ENCODE measurements around the gene NCK2. TPM values are rescaled to one million over a fixed set of nuclear protein-coding genes. Genes with fewer than 3 reads are reported as not detected.

The NCK2 gene
- total RNA-seq, 1 experiment from 2014 or later: 75.4 TPM

DNA sequence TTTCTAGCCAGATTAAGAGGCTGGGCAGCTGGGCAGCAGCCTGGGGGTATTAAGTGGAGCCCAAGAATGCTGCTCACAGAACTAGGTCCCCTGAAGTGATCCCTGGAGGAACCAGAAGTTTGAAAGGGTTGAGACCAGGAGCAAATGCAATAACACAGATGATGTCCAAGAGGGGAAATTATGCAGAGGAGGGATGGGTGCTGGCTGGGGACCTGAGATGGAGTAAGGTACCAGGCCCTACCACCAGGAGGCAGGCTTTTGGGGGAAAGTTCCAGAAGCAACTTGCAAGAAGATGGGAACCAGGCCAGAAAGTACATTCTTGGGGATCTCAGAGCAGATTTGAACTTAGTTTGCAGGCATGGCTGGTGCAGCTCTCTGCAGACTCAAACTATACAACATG lies 175.1 kb downstream of the NCK2 start:
- TF ChIP-seq, protein P1, sequence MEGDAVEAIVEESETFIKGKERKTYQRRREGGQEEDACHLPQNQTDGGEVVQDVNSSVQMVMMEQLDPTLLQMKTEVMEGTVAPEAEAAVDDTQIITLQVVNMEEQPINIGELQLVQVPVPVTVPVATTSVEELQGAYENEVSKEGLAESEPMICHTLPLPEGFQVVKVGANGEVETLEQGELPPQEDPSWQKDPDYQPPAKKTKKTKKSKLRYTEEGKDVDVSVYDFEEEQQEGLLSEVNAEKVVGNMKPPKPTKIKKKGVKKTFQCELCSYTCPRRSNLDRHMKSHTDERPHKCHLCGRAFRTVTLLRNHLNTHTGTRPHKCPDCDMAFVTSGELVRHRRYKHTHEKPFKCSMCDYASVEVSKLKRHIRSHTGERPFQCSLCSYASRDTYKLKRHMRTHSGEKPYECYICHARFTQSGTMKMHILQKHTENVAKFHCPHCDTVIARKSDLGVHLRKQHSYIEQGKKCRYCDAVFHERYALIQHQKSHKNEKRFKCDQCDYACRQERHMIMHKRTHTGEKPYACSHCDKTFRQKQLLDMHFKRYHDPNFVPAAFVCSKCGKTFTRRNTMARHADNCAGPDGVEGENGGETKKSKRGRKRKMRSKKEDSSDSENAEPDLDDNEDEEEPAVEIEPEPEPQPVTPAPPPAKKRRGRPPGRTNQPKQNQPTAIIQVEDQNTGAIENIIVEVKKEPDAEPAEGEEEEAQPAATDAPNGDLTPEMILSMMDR (IDR thresholded peaks at IDR 0.05): peak; percentile 53; the same call in 1 of the 2 replicates
- TF ChIP-seq FOXJ3 (CRISPR knock-in tag; IDR thresholded peaks at IDR 0.05; ENCODE audit: borderline replicate concordance) (no peak), GTF2I (CRISPR knock-in tag; conservative IDR thresholded peaks at IDR 0.05) (no peak), JUN (CRISPR knock-in tag; IDR thresholded peaks at IDR 0.05) (no peak), ETV6 (CRISPR knock-in tag; IDR thresholded peaks at IDR 0.05) (no peak)
- TF ChIP-seq, protein P2, sequence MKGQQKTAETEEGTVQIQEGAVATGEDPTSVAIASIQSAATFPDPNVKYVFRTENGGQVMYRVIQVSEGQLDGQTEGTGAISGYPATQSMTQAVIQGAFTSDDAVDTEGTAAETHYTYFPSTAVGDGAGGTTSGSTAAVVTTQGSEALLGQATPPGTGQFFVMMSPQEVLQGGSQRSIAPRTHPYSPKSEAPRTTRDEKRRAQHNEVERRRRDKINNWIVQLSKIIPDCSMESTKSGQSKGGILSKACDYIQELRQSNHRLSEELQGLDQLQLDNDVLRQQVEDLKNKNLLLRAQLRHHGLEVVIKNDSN (CRISPR knock-in tag; IDR thresholded peaks at IDR 0.05): no peak
- Mint-ChIP-seq H3K9me3 (peaks cover 27% of the 10 kb centered on the region), H3K27me3 (ENCODE audit: low read depth) (peaks cover 2% of the 10 kb centered on the region; the same call in 1 of the 2 replicates), H3K4me3 (no peak overlapping the region), H3K27ac (no peak overlapping the region), H3K36me3 (peaks cover 7% of the 10 kb centered on the region; the same call in 1 of the 2 replicates), H3K4me1 (peaks cover 5% of the 10 kb centered on the region; the same call in 1 of the 2 replicates)
- CTCF ChIA-PET: interaction anchor here (0.6 to 1.4 kb wide), 5 partner anchors 11 to 1066 kb away, joined by 3 read pairs; partner anchors contain the start of gene POU3F3
- POLR2A ChIA-PET: no interaction called here
- DNase-seq (ENCODE audit: low spot score) (peak; percentile 78), ATAC-seq (peak; percentile 58; the same call in 1 of the 2 replicates)

DNA sequence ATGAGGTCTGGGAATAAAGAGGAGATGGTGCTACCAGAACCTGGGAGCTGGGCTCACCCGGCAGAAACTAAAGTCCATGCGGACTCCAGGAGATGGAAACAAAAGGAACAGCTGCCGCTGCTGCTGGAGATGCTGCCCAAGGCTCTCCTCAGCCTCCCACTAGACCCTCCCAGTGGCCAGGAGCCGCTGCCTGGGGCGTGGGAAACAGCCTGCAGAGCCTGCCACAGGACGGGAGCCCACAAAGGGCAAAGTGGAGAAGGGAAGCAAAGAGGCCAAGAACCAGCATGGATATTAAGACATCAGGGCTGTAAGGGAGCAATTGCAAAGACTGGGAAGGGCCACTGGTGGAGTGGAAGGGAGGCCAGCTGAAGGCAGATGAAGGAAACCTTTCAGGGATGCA lies 179.6 kb downstream of the NCK2 start:
- ChIA-PET POLR2A (no interaction called here), CTCF (interaction anchor here (0.6 to 1.1 kb wide), 2 partner anchors 38 to 40 kb away, joined by 3 read pairs; no protein-coding TSS in a partner anchor)
- H3K27me3 Mint-ChIP-seq (ENCODE audit: low read depth): no peaks in the 10 kb centered on the region
- no peak overlapping the region for H3K27ac Mint-ChIP-seq
- H3K4me3 Mint-ChIP-seq: no peak overlapping the region
- H3K4me1 Mint-ChIP-seq: peaks cover 3% of the 10 kb centered on the region; the same call in 1 of the 2 replicates
- H3K36me3 Mint-ChIP-seq: peaks cover 7% of the 10 kb centered on the region; the same call in 1 of the 2 replicates
- DNase-seq (ENCODE audit: low spot score) (no peak), ATAC-seq (no peak)
- H3K9me3 Mint-ChIP-seq: peaks cover 18% of the 10 kb centered on the region
- TF ChIP-seq, protein P3, sequence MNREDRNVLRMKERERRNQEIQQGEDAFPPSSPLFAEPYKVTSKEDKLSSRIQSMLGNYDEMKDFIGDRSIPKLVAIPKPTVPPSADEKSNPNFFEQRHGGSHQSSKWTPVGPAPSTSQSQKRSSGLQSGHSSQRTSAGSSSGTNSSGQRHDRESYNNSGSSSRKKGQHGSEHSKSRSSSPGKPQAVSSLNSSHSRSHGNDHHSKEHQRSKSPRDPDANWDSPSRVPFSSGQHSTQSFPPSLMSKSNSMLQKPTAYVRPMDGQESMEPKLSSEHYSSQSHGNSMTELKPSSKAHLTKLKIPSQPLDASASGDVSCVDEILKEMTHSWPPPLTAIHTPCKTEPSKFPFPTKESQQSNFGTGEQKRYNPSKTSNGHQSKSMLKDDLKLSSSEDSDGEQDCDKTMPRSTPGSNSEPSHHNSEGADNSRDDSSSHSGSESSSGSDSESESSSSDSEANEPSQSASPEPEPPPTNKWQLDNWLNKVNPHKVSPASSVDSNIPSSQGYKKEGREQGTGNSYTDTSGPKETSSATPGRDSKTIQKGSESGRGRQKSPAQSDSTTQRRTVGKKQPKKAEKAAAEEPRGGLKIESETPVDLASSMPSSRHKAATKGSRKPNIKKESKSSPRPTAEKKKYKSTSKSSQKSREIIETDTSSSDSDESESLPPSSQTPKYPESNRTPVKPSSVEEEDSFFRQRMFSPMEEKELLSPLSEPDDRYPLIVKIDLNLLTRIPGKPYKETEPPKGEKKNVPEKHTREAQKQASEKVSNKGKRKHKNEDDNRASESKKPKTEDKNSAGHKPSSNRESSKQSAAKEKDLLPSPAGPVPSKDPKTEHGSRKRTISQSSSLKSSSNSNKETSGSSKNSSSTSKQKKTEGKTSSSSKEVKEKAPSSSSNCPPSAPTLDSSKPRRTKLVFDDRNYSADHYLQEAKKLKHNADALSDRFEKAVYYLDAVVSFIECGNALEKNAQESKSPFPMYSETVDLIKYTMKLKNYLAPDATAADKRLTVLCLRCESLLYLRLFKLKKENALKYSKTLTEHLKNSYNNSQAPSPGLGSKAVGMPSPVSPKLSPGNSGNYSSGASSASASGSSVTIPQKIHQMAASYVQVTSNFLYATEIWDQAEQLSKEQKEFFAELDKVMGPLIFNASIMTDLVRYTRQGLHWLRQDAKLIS (CRISPR knock-in tag; IDR thresholded peaks at IDR 0.05; ENCODE audit: borderline replicate concordance): no peak
- no peak for TF ChIP-seq NR1H2 (CRISPR knock-in tag; IDR thresholded peaks at IDR 0.05)
- no peak for TF ChIP-seq ZNF671 (CRISPR knock-in tag; IDR thresholded peaks at IDR 0.05)
- TF ChIP-seq, protein P4, sequence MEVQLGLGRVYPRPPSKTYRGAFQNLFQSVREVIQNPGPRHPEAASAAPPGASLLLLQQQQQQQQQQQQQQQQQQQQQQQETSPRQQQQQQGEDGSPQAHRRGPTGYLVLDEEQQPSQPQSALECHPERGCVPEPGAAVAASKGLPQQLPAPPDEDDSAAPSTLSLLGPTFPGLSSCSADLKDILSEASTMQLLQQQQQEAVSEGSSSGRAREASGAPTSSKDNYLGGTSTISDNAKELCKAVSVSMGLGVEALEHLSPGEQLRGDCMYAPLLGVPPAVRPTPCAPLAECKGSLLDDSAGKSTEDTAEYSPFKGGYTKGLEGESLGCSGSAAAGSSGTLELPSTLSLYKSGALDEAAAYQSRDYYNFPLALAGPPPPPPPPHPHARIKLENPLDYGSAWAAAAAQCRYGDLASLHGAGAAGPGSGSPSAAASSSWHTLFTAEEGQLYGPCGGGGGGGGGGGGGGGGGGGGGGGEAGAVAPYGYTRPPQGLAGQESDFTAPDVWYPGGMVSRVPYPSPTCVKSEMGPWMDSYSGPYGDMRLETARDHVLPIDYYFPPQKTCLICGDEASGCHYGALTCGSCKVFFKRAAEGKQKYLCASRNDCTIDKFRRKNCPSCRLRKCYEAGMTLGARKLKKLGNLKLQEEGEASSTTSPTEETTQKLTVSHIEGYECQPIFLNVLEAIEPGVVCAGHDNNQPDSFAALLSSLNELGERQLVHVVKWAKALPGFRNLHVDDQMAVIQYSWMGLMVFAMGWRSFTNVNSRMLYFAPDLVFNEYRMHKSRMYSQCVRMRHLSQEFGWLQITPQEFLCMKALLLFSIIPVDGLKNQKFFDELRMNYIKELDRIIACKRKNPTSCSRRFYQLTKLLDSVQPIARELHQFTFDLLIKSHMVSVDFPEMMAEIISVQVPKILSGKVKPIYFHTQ (CRISPR knock-in tag; IDR thresholded peaks at IDR 0.05): no peak
- TF ChIP-seq, protein P5, sequence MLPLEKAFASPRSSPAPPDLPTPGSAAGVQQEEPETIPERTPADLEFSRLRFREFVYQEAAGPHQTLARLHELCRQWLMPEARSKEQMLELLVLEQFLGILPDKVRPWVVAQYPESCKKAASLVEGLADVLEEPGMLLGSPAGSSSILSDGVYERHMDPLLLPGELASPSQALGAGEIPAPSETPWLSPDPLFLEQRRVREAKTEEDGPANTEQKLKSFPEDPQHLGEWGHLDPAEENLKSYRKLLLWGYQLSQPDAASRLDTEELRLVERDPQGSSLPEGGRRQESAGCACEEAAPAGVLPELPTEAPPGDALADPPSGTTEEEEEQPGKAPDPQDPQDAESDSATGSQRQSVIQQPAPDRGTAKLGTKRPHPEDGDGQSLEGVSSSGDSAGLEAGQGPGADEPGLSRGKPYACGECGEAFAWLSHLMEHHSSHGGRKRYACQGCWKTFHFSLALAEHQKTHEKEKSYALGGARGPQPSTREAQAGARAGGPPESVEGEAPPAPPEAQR (CRISPR knock-in tag; IDR thresholded peaks at IDR 0.05): no peak
- TF ChIP-seq SMAD4 (CRISPR knock-in tag; IDR thresholded peaks at IDR 0.05): no peak
- no peak for TF ChIP-seq NFATC4 (CRISPR knock-in tag; IDR thresholded peaks at IDR 0.05)
- TF ChIP-seq, protein P6, sequence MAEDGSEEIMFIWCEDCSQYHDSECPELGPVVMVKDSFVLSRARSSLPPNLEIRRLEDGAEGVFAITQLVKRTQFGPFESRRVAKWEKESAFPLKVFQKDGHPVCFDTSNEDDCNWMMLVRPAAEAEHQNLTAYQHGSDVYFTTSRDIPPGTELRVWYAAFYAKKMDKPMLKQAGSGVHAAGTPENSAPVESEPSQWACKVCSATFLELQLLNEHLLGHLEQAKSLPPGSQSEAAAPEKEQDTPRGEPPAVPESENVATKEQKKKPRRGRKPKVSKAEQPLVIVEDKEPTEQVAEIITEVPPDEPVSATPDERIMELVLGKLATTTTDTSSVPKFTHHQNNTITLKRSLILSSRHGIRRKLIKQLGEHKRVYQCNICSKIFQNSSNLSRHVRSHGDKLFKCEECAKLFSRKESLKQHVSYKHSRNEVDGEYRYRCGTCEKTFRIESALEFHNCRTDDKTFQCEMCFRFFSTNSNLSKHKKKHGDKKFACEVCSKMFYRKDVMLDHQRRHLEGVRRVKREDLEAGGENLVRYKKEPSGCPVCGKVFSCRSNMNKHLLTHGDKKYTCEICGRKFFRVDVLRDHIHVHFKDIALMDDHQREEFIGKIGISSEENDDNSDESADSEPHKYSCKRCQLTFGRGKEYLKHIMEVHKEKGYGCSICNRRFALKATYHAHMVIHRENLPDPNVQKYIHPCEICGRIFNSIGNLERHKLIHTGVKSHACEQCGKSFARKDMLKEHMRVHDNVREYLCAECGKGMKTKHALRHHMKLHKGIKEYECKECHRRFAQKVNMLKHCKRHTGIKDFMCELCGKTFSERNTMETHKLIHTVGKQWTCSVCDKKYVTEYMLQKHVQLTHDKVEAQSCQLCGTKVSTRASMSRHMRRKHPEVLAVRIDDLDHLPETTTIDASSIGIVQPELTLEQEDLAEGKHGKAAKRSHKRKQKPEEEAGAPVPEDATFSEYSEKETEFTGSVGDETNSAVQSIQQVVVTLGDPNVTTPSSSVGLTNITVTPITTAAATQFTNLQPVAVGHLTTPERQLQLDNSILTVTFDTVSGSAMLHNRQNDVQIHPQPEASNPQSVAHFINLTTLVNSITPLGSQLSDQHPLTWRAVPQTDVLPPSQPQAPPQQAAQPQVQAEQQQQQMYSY (CRISPR knock-in tag; IDR thresholded peaks at IDR 0.05): no peak
- TF ChIP-seq SP1 (CRISPR knock-in tag; conservative IDR thresholded peaks at IDR 0.05): no peak
- TF ChIP-seq, protein P7, sequence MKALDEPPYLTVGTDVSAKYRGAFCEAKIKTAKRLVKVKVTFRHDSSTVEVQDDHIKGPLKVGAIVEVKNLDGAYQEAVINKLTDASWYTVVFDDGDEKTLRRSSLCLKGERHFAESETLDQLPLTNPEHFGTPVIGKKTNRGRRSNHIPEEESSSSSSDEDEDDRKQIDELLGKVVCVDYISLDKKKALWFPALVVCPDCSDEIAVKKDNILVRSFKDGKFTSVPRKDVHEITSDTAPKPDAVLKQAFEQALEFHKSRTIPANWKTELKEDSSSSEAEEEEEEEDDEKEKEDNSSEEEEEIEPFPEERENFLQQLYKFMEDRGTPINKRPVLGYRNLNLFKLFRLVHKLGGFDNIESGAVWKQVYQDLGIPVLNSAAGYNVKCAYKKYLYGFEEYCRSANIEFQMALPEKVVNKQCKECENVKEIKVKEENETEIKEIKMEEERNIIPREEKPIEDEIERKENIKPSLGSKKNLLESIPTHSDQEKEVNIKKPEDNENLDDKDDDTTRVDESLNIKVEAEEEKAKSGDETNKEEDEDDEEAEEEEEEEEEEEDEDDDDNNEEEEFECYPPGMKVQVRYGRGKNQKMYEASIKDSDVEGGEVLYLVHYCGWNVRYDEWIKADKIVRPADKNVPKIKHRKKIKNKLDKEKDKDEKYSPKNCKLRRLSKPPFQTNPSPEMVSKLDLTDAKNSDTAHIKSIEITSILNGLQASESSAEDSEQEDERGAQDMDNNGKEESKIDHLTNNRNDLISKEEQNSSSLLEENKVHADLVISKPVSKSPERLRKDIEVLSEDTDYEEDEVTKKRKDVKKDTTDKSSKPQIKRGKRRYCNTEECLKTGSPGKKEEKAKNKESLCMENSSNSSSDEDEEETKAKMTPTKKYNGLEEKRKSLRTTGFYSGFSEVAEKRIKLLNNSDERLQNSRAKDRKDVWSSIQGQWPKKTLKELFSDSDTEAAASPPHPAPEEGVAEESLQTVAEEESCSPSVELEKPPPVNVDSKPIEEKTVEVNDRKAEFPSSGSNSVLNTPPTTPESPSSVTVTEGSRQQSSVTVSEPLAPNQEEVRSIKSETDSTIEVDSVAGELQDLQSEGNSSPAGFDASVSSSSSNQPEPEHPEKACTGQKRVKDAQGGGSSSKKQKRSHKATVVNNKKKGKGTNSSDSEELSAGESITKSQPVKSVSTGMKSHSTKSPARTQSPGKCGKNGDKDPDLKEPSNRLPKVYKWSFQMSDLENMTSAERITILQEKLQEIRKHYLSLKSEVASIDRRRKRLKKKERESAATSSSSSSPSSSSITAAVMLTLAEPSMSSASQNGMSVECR (CRISPR knock-in tag; IDR thresholded peaks at IDR 0.05; ENCODE audit: borderline replicate concordance): no peak

Measured in WTC11 (cell line).